Keratinocyte (primary cell): ENCODE results near the gene CLDN14. TPM values are rescaled to one million over a fixed set of nuclear protein-coding genes. Genes with fewer than 3 reads are reported as not detected.

ENCODE experiments used
- DNase-seq: peaks from one replicate; pipeline ENCODE4 v3.0.0-alpha.2; 2011; ENCODE audit warnings: low read depth, missing footprints, low spot score
- FAIRE-seq: peaks from 2 replicates; lab custom pipeline; 2011; peaks lifted over from hg19 to GRCh38; lab: Jason Lieb, UNC
- H2AFZ ChIP-seq: 2 replicates; pipeline ENCODE4 v1.6.0; 2012; ENCODE audit warnings: low read length, control low read depth, inconsistent platforms; ENCODE audit not compliant: control insufficient read depth
- H3K27ac ChIP-seq: 2 replicates; pipeline ENCODE4 v1.5.1; 2011; ENCODE audit warnings: low read length; ENCODE audit not compliant: control insufficient read depth, insufficient read depth
- H3K27me3 ChIP-seq: 3 replicates; pipeline ENCODE4 v1.6.0; 2011; ENCODE audit warnings: low read length; ENCODE audit not compliant: control insufficient read depth, insufficient read depth; ENCODE audit errors: extremely low read depth
- H3K36me3 ChIP-seq, 2 experiments: 2 replicates in 1 of 2; 3 replicates in 1 of 2; pipeline ENCODE4 v1.5.1; 2011; ENCODE audit warnings: low read length in 2 of 2, mild to moderate bottlenecking in 1 of 2; ENCODE audit not compliant: control insufficient read depth in 2 of 2, insufficient read depth in 2 of 2; ENCODE audit errors: extremely low read depth in 1 of 2
- H3K4me1 ChIP-seq: 3 replicates; pipeline ENCODE4 v1.5.1; 2011; ENCODE audit warnings: low read length; ENCODE audit not compliant: control insufficient read depth, insufficient read depth; ENCODE audit errors: extremely low read depth
- H3K4me2 ChIP-seq: 3 replicates; pipeline ENCODE4 v1.6.0; 2011; ENCODE audit warnings: low read depth, low read length; ENCODE audit not compliant: control insufficient read depth, insufficient read depth; ENCODE audit errors: extremely low read depth
- H3K4me3 ChIP-seq, 3 experiments: fragments of 200-600 bp in 1 of 3; sonication (generic) in 1 of 3; 2 replicates in 2 of 3; 3 replicates in 1 of 3; pipeline ENCODE4 v1.5.1; 2011 to 2016; ENCODE audit warnings: low read length in 3 of 3, mild to moderate bottlenecking in 3 of 3, control low read depth in 2 of 3, inconsistent platforms in 1 of 3, low read depth in 1 of 3, mixed read lengths in 1 of 3, mixed run types in 1 of 3, moderate library complexity in 1 of 3; ENCODE audit not compliant: control insufficient read depth in 2 of 3, insufficient read depth in 2 of 3; ENCODE audit errors: extremely low read depth in 1 of 3
- H3K79me2 ChIP-seq: 2 replicates; pipeline ENCODE4 v1.6.0; 2012; ENCODE audit warnings: low read length; ENCODE audit not compliant: control insufficient read depth, insufficient read depth
- H3K9ac ChIP-seq: 3 replicates; pipeline ENCODE4 v1.6.0; 2011; ENCODE audit warnings: low read length; ENCODE audit not compliant: control insufficient read depth, insufficient read depth; ENCODE audit errors: extremely low read depth
- H3K9me1 ChIP-seq: 3 replicates; pipeline ENCODE4 v1.6.0; 2011; ENCODE audit warnings: low read length; ENCODE audit not compliant: control insufficient read depth, insufficient read depth; ENCODE audit errors: extremely low read depth
- H3K9me3 ChIP-seq: 2 replicates; pipeline ENCODE4 v1.5.1; 2012; ENCODE audit warnings: low read depth, low read length; ENCODE audit not compliant: control insufficient read depth
- H4K20me1 ChIP-seq: 3 replicates; pipeline ENCODE4 v1.6.0; 2011; ENCODE audit warnings: low read length; ENCODE audit not compliant: control insufficient read depth, insufficient read depth; ENCODE audit errors: extremely low read depth
- EZH2 ChIP-seq: IDR thresholded peaks from one replicate; pipeline ENCODE4 v1.6.1; 2012; ENCODE audit warnings: inconsistent platforms, mild to moderate bottlenecking, low read length, moderate library complexity
- dilution Hi-C: fragments of 300-500 bp; cut with MboI; formaldehyde crosslinking; loops from one replicate; pipeline ENCODE4 v1.7.0; 2020; ENCODE audit warnings: low sequenced_read_pairs; ENCODE audit not compliant: extremely low pct_ligation_motif_present
- polyA plus RNA-seq, 5 experiments: library from polyadenylated mRNA; depleted of rRNA in 3 of 5; stranded (reverse) in 3 of 5; stranded (forward) in 1 of 5; unstranded in 1 of 5; fragments of >200 nt; gene quantifications; 1 replicate in 1 of 5; 2 replicates in 3 of 5; 3 replicates in 1 of 5; pipeline versions ENCODE4 v1.2.1 to v1.2.3, GENCODE V29; 2011 to 2012; ENCODE audit warnings: missing spikeins in 2 of 5, low read depth in 1 of 5, low replicate concordance in 1 of 5
- TF ChIP-seq, protein P1 (sequence below), 3 experiments: IDR thresholded peaks in 1 of 3; conservative IDR thresholded peaks in 1 of 3; optimal IDR thresholded peaks in 1 of 3; 2 replicates in 2 of 3; 3 replicates in 1 of 3; pipeline versions ENCODE3 to v1.5.1; 2011; ENCODE audit warnings: low read length in 3 of 3, mild to moderate bottlenecking in 3 of 3, moderate library complexity in 2 of 3, control low read depth in 1 of 3, inconsistent platforms in 1 of 3; ENCODE audit not compliant: insufficient read depth in 2 of 3; ENCODE audit errors: extremely low read depth in 1 of 3

CLDN14 gene
- polyA plus RNA-seq, 1 donor (not counting 4 experiments of a cell fraction or from before 2014, with no cell fraction given), result not detected

DNA sequence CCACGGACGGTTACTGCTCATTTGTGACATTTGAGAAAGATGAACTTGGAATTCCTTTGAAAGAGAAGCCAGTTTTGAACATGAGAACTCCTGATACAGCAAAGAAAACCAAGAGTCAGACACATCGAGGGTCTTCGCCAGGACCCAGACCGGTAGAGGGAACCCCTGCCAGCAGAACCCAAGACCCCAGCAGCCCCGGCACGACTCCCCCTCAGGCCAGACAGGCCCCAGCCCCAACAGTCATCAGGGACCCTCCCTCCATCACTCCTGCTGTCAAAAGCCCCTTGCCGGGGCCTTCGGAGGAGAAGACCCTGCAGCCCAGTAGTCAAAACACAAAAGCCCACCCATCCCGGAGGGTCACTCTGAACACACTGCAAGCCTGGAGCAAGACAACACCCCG is 67.0 kb downstream of the CLDN14 start:
- H3K36me3 ChIP-seq, result peaks cover 2 to 18% of the 10 kb centered on the region in 2 experiments
- no peaks in the 10 kb centered on the region for H3K27me3 ChIP-seq
- TF ChIP-seq, protein P1, sequence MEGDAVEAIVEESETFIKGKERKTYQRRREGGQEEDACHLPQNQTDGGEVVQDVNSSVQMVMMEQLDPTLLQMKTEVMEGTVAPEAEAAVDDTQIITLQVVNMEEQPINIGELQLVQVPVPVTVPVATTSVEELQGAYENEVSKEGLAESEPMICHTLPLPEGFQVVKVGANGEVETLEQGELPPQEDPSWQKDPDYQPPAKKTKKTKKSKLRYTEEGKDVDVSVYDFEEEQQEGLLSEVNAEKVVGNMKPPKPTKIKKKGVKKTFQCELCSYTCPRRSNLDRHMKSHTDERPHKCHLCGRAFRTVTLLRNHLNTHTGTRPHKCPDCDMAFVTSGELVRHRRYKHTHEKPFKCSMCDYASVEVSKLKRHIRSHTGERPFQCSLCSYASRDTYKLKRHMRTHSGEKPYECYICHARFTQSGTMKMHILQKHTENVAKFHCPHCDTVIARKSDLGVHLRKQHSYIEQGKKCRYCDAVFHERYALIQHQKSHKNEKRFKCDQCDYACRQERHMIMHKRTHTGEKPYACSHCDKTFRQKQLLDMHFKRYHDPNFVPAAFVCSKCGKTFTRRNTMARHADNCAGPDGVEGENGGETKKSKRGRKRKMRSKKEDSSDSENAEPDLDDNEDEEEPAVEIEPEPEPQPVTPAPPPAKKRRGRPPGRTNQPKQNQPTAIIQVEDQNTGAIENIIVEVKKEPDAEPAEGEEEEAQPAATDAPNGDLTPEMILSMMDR (optimal IDR thresholded peaks at IDR 0.05 in 1 of 3, IDR thresholded peaks at IDR 0.05 in 1 of 3, conservative IDR thresholded peaks at IDR 0.05 in 1 of 3; ENCODE audit: extremely low read depth in 1 of 3, insufficient read depth in 2 of 3, low read length in 3 of 3), result no peak
- TF ChIP-seq EZH2, result no peak
- dilution Hi-C loops, result no loop called here
- no peak overlapping the region for H2AFZ ChIP-seq
- FAIRE-seq, result no peak
- H3K9me1 ChIP-seq, result no peaks in the 10 kb centered on the region
- H3K4me1 ChIP-seq, result no peaks in the 10 kb centered on the region
- DNase-seq, result no peak
- H3K4me2 ChIP-seq, result no peak overlapping the region
- no peaks in the 10 kb centered on the region for H3K79me2 ChIP-seq
- no peaks in the 10 kb centered on the region for H4K20me1 ChIP-seq
- H3K9me3 ChIP-seq, result no peaks in the 10 kb centered on the region
- H3K27ac ChIP-seq, result no peak overlapping the region
- H3K9ac ChIP-seq, result no peak overlapping the region
- no peak overlapping the region for H3K4me3 ChIP-seq

DNA sequence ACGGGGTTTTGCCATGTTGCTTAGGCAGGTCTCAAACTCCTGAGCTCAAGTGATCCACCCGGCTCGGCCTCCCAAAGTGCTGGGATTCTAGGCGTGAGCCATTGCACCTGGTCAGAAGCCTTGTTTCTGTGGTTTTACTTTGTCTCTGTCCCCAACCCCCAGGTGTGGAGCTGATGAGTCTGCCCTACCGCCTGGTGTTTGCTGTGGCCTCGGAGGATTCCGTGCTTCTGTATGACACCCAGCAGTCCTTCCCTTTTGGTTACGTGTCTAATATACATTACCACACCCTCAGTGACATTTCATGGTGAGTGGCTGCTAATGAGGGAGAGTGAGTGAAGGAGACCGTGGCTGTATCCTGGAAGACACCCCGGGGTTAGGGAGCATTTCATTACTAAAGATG is 68.6 kb downstream of the CLDN14 start:
- no peak for TF ChIP-seq EZH2
- TF ChIP-seq, protein P1 (optimal IDR thresholded peaks at IDR 0.05 in 1 of 3, IDR thresholded peaks at IDR 0.05 in 1 of 3, conservative IDR thresholded peaks at IDR 0.05 in 1 of 3; ENCODE audit: extremely low read depth in 1 of 3, insufficient read depth in 2 of 3, low read length in 3 of 3), result no peak
- Histone ChIP-seq H3K4me1 (no peaks in the 10 kb centered on the region), H3K36me3 (peaks cover 2 to 12% of the 10 kb centered on the region in 2 experiments), H3K4me2 (no peak overlapping the region), H3K4me3 (no peak overlapping the region), H3K27ac (no peak overlapping the region), H4K20me1 (no peaks in the 10 kb centered on the region), H3K9me3 (no peaks in the 10 kb centered on the region), H3K9me1 (no peaks in the 10 kb centered on the region), H3K27me3 (no peaks in the 10 kb centered on the region), H2AFZ (no peak overlapping the region), H3K9ac (no peak overlapping the region), H3K79me2 (no peaks in the 10 kb centered on the region)
- dilution Hi-C loops, result no loop called here
- DNase-seq, result no peak
- no peak for FAIRE-seq

Other genes starting within 250 kb of the CLDN14 start
- 21.4 to 38.1 TPM (median 25.7 TPM) in 3 replicates for gene MORC3, start 159.9 kb downstream of the CLDN14 start, polyA plus RNA-seq
- gene CHAF1B, start 94.7 kb downstream of the CLDN14 start, polyA plus RNA-seq, result 1.4 to 6.8 TPM (median 6.8 TPM) in 3 replicates
- gene SIM2, start 219.0 kb upstream of the CLDN14 start, polyA plus RNA-seq, result 0.03 to 0.05 TPM in 2 of 3 replicates, not detected in the other